ENCODE measurements around the gene SASH1. TPM values are rescaled to one million over a fixed set of nuclear protein-coding genes. Genes with fewer than 3 reads are reported as not detected.

The SASH1 gene
- total RNA-seq, 2 donors from 2014 or later = 14.9 to 16.4 TPM

DNA sequence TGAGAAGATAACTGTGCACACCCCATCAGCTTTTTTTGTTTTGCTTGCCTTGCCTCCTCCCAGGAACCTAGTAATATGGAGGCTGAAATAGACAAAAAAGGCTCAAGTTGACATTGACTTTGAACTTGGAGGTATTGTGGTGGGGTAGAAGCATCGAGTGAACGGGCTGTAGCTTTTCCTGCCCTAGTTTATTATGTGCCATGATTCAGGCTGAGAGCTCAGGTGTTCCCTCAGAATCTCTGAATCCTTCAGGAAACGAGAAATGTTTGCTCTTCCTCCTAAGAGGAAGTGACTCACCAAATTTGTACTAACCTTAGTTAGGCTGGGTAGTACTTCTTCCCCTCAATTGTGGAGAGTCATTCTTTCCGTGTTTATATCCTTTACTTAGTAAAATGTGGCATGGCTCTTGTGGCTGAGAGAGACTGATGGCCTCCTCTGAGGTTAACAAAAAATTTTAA lies 98.8 kb downstream of the SASH1 start:
- Histone ChIP-seq H3K27me3 (no peaks in the 10 kb centered on the region), H3K9ac (ENCODE audit: low read depth in 2 of 2, low read length in 2 of 2) (peak overlapping the region in 1 of 2 donors; percentile 26), H3K36me3 (no peaks in the 10 kb centered on the region), H3K9me3 (no peaks in the 10 kb centered on the region), H3K27ac (no peak overlapping the region), H3K4me1 (no peaks in the 10 kb centered on the region), H3K4me3 (no peak overlapping the region)
- intact Hi-C loops (cut with DNase I) = no loop called here
- DNase-seq = no peak
- TF ChIP-seq, protein P1, sequence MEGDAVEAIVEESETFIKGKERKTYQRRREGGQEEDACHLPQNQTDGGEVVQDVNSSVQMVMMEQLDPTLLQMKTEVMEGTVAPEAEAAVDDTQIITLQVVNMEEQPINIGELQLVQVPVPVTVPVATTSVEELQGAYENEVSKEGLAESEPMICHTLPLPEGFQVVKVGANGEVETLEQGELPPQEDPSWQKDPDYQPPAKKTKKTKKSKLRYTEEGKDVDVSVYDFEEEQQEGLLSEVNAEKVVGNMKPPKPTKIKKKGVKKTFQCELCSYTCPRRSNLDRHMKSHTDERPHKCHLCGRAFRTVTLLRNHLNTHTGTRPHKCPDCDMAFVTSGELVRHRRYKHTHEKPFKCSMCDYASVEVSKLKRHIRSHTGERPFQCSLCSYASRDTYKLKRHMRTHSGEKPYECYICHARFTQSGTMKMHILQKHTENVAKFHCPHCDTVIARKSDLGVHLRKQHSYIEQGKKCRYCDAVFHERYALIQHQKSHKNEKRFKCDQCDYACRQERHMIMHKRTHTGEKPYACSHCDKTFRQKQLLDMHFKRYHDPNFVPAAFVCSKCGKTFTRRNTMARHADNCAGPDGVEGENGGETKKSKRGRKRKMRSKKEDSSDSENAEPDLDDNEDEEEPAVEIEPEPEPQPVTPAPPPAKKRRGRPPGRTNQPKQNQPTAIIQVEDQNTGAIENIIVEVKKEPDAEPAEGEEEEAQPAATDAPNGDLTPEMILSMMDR (IDR thresholded peaks at IDR 0.05) = no peak

DNA sequence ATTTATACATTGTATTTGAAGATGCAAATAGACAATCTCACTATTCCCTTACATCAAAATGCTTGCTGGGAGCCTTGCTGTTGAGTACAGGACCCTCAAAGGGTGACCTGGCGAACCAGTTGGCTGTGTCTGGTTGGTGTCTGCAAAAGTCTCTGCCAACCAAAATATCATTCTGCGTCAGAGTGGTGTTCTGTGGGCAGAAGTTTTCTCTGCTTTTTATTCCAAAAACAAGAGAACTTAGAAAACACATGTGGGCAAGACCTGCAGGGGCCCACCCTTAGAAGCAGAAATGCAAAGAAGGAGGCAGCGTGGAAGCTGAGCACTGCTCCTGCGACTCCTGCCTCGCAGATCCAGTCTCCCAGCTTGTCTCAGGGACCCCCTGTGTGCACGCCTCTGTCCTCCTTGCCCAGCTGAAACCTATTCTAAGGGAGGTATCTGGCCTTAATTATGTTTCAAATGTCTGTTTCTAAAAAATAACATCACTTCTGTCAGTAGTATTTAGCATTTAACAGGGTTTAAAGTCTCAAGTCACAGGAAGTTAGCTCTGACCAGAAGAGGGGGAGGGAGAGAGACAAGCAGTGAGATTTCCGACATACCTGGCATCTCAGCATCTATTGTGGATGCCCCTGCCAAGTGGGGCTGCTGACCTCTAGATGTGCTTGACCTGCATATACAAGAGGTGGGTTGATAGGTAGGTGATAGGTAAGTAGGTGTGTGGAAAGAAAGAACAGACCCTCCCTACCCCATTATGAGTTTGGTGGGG lies 101.3 kb downstream of the SASH1 start:
- TF ChIP-seq, protein P1 (IDR thresholded peaks at IDR 0.05) = no peak
- Histone ChIP-seq H3K27ac (no peak overlapping the region), H3K4me3 (no peak overlapping the region), H3K36me3 (no peaks in the 10 kb centered on the region), H3K4me1 (no peaks in the 10 kb centered on the region), H3K9ac (ENCODE audit: low read depth in 2 of 2, low read length in 2 of 2) (no peak overlapping the region), H3K27me3 (no peaks in the 10 kb centered on the region), H3K9me3 (no peaks in the 10 kb centered on the region)
- intact Hi-C loops (cut with DNase I) = no loop called here
- no peak for DNase-seq

- no peak overlapping the region for H3K4me3 ChIP-seq
- no peaks in the 10 kb centered on the region for H3K9me3 ChIP-seq
- H3K4me1 ChIP-seq = no peaks in the 10 kb centered on the region
- DNase-seq = no peak
- TF ChIP-seq, protein P1 (IDR thresholded peaks at IDR 0.05) = no peak
- no peaks in the 10 kb centered on the region for H3K36me3 ChIP-seq
- no peaks in the 10 kb centered on the region for H3K27me3 ChIP-seq
- H3K9ac ChIP-seq (ENCODE audit: low read depth in 2 of 2, low read length in 2 of 2) = no peak overlapping the region
- no peak overlapping the region for H3K27ac ChIP-seq
- intact Hi-C loops (cut with DNase I) = no loop called here
These were observed 102.5 kb downstream of the SASH1 start for GRCh38 chr6:148445116-148445515.

DNA sequence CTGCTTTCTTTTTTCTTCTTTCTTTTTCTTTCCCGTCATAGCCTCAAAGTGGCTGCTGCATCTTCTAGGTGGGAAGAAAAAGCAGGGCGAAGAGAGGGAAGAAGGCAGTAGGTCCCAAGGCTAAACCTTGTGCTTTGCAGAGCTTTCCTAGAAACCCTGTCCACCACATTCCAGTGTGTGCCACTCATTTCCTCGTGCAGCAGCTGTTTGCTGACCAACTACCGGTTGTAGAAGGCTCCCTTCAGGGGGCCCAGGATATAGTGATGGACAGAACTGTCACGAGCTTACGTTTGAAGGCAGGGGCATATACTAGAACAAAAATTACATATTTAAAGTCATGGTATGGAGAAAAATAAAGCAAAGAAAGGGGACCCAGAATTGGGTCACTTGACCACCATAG lies 103.0 kb downstream of the SASH1 start:
- H3K27ac ChIP-seq = no peak overlapping the region

DNA sequence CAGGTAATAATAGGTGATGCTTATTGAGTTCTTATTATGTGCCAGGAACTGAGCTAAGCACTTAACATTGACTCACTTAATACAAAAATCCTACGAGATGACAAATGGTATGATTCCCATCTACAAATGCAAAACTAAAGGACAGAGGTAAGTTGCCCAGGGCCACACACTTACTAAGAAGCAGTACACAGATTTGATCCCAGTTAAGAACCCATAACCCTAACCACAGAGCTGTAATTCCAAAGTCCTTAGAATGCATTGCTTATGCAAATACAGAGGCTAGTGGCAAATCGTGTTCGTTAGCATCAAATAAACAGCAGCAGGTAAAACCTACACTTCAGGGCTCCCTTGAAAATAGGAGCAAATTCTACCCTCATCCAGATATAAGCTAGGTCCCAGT lies 104.0 kb downstream of the SASH1 start:
- H3K36me3 ChIP-seq = no peaks in the 10 kb centered on the region
- H3K9me3 ChIP-seq = no peaks in the 10 kb centered on the region
- H3K27me3 ChIP-seq = no peaks in the 10 kb centered on the region
- intact Hi-C loops (cut with DNase I) = no loop called here
- no peaks in the 10 kb centered on the region for H3K4me1 ChIP-seq
- TF ChIP-seq, protein P1 (IDR thresholded peaks at IDR 0.05) = no peak
- no peak for DNase-seq
- no peak overlapping the region for H3K4me3 ChIP-seq
- H3K9ac ChIP-seq (ENCODE audit: low read depth in 2 of 2, low read length in 2 of 2) = no peak overlapping the region
- no peak overlapping the region for H3K27ac ChIP-seq

More for the DNA sequence above, 103.0 kb downstream of the SASH1 start:
- no peaks in the 10 kb centered on the region for H3K4me1 ChIP-seq
- no peak overlapping the region for H3K9ac ChIP-seq (ENCODE audit: low read depth in 2 of 2, low read length in 2 of 2)
- no peak overlapping the region for H3K4me3 ChIP-seq
- intact Hi-C loops (cut with DNase I) = no loop called here
- H3K36me3 ChIP-seq = no peaks in the 10 kb centered on the region
- DNase-seq = no peak
- TF ChIP-seq, protein P1 (IDR thresholded peaks at IDR 0.05) = no peak
- H3K9me3 ChIP-seq = no peaks in the 10 kb centered on the region
- no peaks in the 10 kb centered on the region for H3K27me3 ChIP-seq
